AG04450 (cell line): ENCODE data around the gene DYRK1A. TPM values are rescaled to one million over a fixed set of nuclear protein-coding genes. Genes with fewer than 3 reads are reported as not detected.

Experiments
- CTCF ChIA-PET: fragments of 300-600, 350-600 bp; formaldehyde crosslinking; extraction: SDS; loops from one replicate; lab custom pipeline; 2022; ENCODE audit warnings: antibody characterized with exemption, inconsistent platforms; lab: Charles Lee
- POLR2A ChIA-PET: fragments of 350-600 bp; formaldehyde crosslinking; extraction: SDS; loops from one replicate; lab custom pipeline; 2021; ENCODE audit warnings: antibody characterized with exemption, inconsistent platforms; lab: Yijun Ruan, JAX
- DNase-seq: peaks from one replicate; pipeline ENCODE4 v3.0.0-alpha.2; 2011; ENCODE audit warnings: low read depth, low spot score
- H3K27ac ChIP-seq: one replicate; pipeline ENCODE4 v1.5.1; 2012; ENCODE audit warnings: low read depth, low read length, control low read depth
- H3K27me3 ChIP-seq: one replicate; pipeline ENCODE4 v1.6.0; 2012; ENCODE audit warnings: low read length; ENCODE audit not compliant: control insufficient read depth, insufficient read depth
- H3K4me3 ChIP-seq: 2 replicates; pipeline ENCODE4 v1.5.1; 2011; ENCODE audit warnings: mild to moderate bottlenecking, low read depth, low read length, control low read depth
- H3K9me3 ChIP-seq: 2 replicates; pipeline ENCODE4 v1.5.1; 2012; ENCODE audit warnings: low read length; ENCODE audit not compliant: control insufficient read depth, insufficient read depth
- CTCF ChIP-seq: IDR thresholded peaks from 2 replicates; pipeline ENCODE4 v1.5.1; 2011; ENCODE audit warnings: low read depth, low read length, control low read depth, inconsistent platforms
- polyA plus RNA-seq: library from polyadenylated mRNA; depleted of rRNA; stranded (reverse); fragments of >200 nt; gene quantifications from 2 replicates; pipeline ENCODE4 v1.2.3, GENCODE V29; 2011

Gene DYRK1A
- polyA plus RNA-seq, 1 experiment = 33.1 TPM

- no peak overlapping the region for H3K4me3 ChIP-seq
- no peaks in the 10 kb centered on the region; the same call in 1 of the 2 replicates for H3K9me3 ChIP-seq
- ChIA-PET CTCF (interaction anchor here (0.8 kb wide), 1 partner anchor 14 kb away, joined by 3 read pairs; no protein-coding TSS in a partner anchor), POLR2A (interaction anchor here (2.3 kb wide), 1 partner anchor 13 kb away, joined by 11 read pairs; no protein-coding TSS in a partner anchor)
- H3K27ac ChIP-seq = no peak overlapping the region
- peaks cover 6% of the 10 kb centered on the region for H3K27me3 ChIP-seq
- DNase-seq = no peak
- TF ChIP-seq CTCF = no peak
These were observed 183.6 kb downstream of the DYRK1A start for GRCh38 chr21:37550157-37550556.

GRCh38 chr21:37550618-37551330 lies 184.2 kb downstream of the DYRK1A start:
- DNase-seq = no peak
- POLR2A ChIA-PET = interaction anchor here (2.3 kb wide), 1 partner anchor 13 kb away, joined by 11 read pairs; no protein-coding TSS in a partner anchor

GRCh38 chr21:37551331-37551992 lies 184.9 kb downstream of the DYRK1A start:
- Histone ChIP-seq H3K27me3 (peaks cover 9% of the 10 kb centered on the region), H3K9me3 (no peaks in the 10 kb centered on the region; the same call in 1 of the 2 replicates), H3K4me3 (no peak overlapping the region), H3K27ac (no peak overlapping the region)
- TF ChIP-seq CTCF = no peak
- no peak for DNase-seq
- ChIA-PET POLR2A (interaction anchor here (2.3 kb wide), 1 partner anchor 12 kb away, joined by 11 read pairs; no protein-coding TSS in a partner anchor), CTCF (no interaction called here)

More at GRCh38 chr21:37550618-37551330, 184.2 kb downstream of the DYRK1A start:
- Histone ChIP-seq H3K9me3 (no peaks in the 10 kb centered on the region; the same call in 1 of the 2 replicates), H3K27ac (no peak overlapping the region), H3K4me3 (no peak overlapping the region), H3K27me3 (peaks cover 9% of the 10 kb centered on the region)
- TF ChIP-seq CTCF = no peak
- CTCF ChIA-PET = interaction anchor here (0.8 kb wide), 1 partner anchor 13 kb away, joined by 3 read pairs; no protein-coding TSS in a partner anchor

- TF ChIP-seq CTCF = no peak
- no peak for DNase-seq
- no peak overlapping the region for H3K4me3 ChIP-seq
- H3K27ac ChIP-seq = no peak overlapping the region
- peaks cover 9% of the 10 kb centered on the region for H3K27me3 ChIP-seq
- CTCF ChIA-PET = no interaction called here
- H3K9me3 ChIP-seq = no peaks in the 10 kb centered on the region; the same call in 1 of the 2 replicates
- POLR2A ChIA-PET = interaction anchor here (2.3 kb wide), 1 partner anchor 12 kb away, joined by 11 read pairs; no protein-coding TSS in a partner anchor
These were observed 185.4 kb downstream of the DYRK1A start for GRCh38 chr21:37551993-37552355.
